HL-60 (cell line): ENCODE results near the gene IPPK.

Source experiments
- DNase-seq, 2 experiments: peaks; one replicate each; pipeline ENCODE4 v3.0.0-alpha.2; 2010 to 2020; ENCODE audit warnings: low read depth in 1 of 2, low spot score in 1 of 2
- H3K27ac ChIP-seq: fragments of 250-450 bp; sonication (Bioruptor Pico); replicated peaks from 2 replicates; pipeline ENCODE4 v1.5.1; 2020; ENCODE audit warnings: mild to moderate bottlenecking, moderate library complexity
- H3K27me3 ChIP-seq: fragments of 250-450 bp; sonication (Bioruptor Pico); 2 replicates; pipeline ENCODE4 v1.5.1; 2021; ENCODE audit warnings: mild to moderate bottlenecking, moderate library complexity; ENCODE audit not compliant: insufficient read depth, poor library complexity, severe bottlenecking
- H3K4me3 ChIP-seq: replicated peaks from 2 replicates; pipeline ENCODE4 v1.5.1; 2011; ENCODE audit warnings: mild to moderate bottlenecking, control low read depth, low read length; ENCODE audit not compliant: insufficient read depth
- CTCF ChIP-seq: IDR thresholded peaks from one replicate; pipeline ENCODE4 v1.5.1; 2011; ENCODE audit warnings: low read length, control low read depth, inconsistent platforms; ENCODE audit not compliant: insufficient read depth
- GABPA ChIP-seq: IDR thresholded peaks from 2 replicates; pipeline ENCODE4 v1.6.1; 2012; ENCODE audit warnings: low read depth
- POLR2AphosphoS5 ChIP-seq: IDR thresholded peaks from 2 replicates; pipeline ENCODE4 v1.6.1; 2012; ENCODE audit warnings: low read depth
- REST ChIP-seq: IDR thresholded peaks from 2 replicates; pipeline ENCODE4 v1.6.1; 2012; ENCODE audit warnings: low read depth; ENCODE audit not compliant: insufficient replicate concordance
- SPI1 ChIP-seq: IDR thresholded peaks from 2 replicates; pipeline ENCODE4 v1.6.1; 2012; ENCODE audit warnings: low read depth, mild to moderate bottlenecking, borderline replicate concordance

IPPK gene

GRCh38 chr9:92638621-92639101 lies 31.3 kb downstream of the IPPK start:
- Histone ChIP-seq H3K4me3 (no peak overlapping the region), H3K27ac (no peak overlapping the region), H3K27me3 (no peaks in the 10 kb centered on the region)
- no peak for DNase-seq
- TF ChIP-seq GABPA (no peak), CTCF (no peak), SPI1 (no peak), REST (no peak), POLR2AphosphoS5 (no peak)

GRCh38 chr9:92637886-92638620 lies 31.9 kb downstream of the IPPK start:
- no peak for DNase-seq
- Histone ChIP-seq H3K27me3 (no peaks in the 10 kb centered on the region), H3K27ac (no peak overlapping the region), H3K4me3 (no peak overlapping the region)
- TF ChIP-seq CTCF (no peak), GABPA (no peak), REST (no peak), SPI1 (no peak), POLR2AphosphoS5 (no peak)

- TF ChIP-seq POLR2AphosphoS5: no peak
- no peak for TF ChIP-seq REST
- no peak for TF ChIP-seq SPI1
- no peak for TF ChIP-seq CTCF
- no peak for TF ChIP-seq GABPA
- no peak for DNase-seq
- Histone ChIP-seq H3K27ac (no peak overlapping the region), H3K27me3 (no peaks in the 10 kb centered on the region), H3K4me3 (no peak overlapping the region)
Observed at GRCh38 chr9:92637326-92637725, 32.6 kb downstream of the IPPK start.
